Endothelial cell (in vitro differentiated cells): ENCODE results near the gene IL15RA. TPM values are rescaled to one million over a fixed set of nuclear protein-coding genes. Genes with fewer than 3 reads are reported as not detected.

ENCODE experiments used
- DNase-seq: peaks from one replicate; pipeline ENCODE4 v3.0.0; 2021; ENCODE audit warnings: low spot score
- H3K27ac Mint-ChIP-seq: one replicate; pipeline ENCODE4 v1.8.0; 2021; ENCODE audit warnings: mixed read lengths, inconsistent platforms; ENCODE audit not compliant: unreplicated experiment
- H3K27me3 Mint-ChIP-seq: one replicate; pipeline ENCODE4 v1.8.0; 2021; ENCODE audit warnings: mild to moderate bottlenecking, moderate library complexity, mixed read lengths, inconsistent platforms; ENCODE audit not compliant: unreplicated experiment
- H3K36me3 Mint-ChIP-seq: one replicate; pipeline ENCODE4 v1.8.0; 2021; ENCODE audit warnings: mild to moderate bottlenecking, low read depth, mixed read lengths, inconsistent platforms; ENCODE audit not compliant: unreplicated experiment
- H3K4me1 Mint-ChIP-seq: one replicate; pipeline ENCODE4 v1.8.0; 2021; ENCODE audit warnings: mild to moderate bottlenecking, mixed read lengths, inconsistent platforms; ENCODE audit not compliant: unreplicated experiment
- H3K4me3 Mint-ChIP-seq: one replicate; pipeline ENCODE4 v1.8.0; 2021; ENCODE audit warnings: mild to moderate bottlenecking, mixed read lengths, inconsistent platforms; ENCODE audit not compliant: unreplicated experiment
- H3K9me3 Mint-ChIP-seq: one replicate; pipeline ENCODE4 v1.8.0; 2021; ENCODE audit warnings: mixed read lengths, inconsistent platforms; ENCODE audit not compliant: unreplicated experiment
- CTCF ChIP-seq: fragments of 200-600 bp; sonication (generic); IDR thresholded peaks from one replicate; pipeline ENCODE4 v1.5.0; 2021; ENCODE audit warnings: antibody characterized with exemption; ENCODE audit not compliant: unreplicated experiment
- total RNA-seq: library from RNA; stranded (reverse); fragmentation: NEBNext Ultra II Directional; extraction: Animal tissue kit (Norgen Biotek cat#: 25700); gene quantifications from one replicate; pipeline ENCODE4 v1.2.1, GENCODE V29; 2021; ENCODE audit not compliant: unreplicated experiment

The IL15RA gene
- total RNA-seq, 1 donor from 2014 or later, result 0.97 TPM

GRCh38 chr10:6020826-6021225, 43.5 kb upstream of the IL15RA start:
- H3K27me3 Mint-ChIP-seq, result peaks cover 12% of the 10 kb centered on the region
- H3K27ac Mint-ChIP-seq, result no peak overlapping the region
- peaks cover 6% of the 10 kb centered on the region for H3K4me1 Mint-ChIP-seq
- no peak for TF ChIP-seq CTCF
- no peak overlapping the region for H3K4me3 Mint-ChIP-seq
- H3K9me3 Mint-ChIP-seq, result no peaks in the 10 kb centered on the region
- H3K36me3 Mint-ChIP-seq, result no peaks in the 10 kb centered on the region
- DNase-seq, result no peak

- H3K27ac Mint-ChIP-seq, result no peak overlapping the region
- no peak for DNase-seq
- no peak overlapping the region for H3K4me3 Mint-ChIP-seq
- no peaks in the 10 kb centered on the region for H3K36me3 Mint-ChIP-seq
- peaks cover 13% of the 10 kb centered on the region for H3K27me3 Mint-ChIP-seq
- peaks cover 6% of the 10 kb centered on the region for H3K4me1 Mint-ChIP-seq
- no peak for TF ChIP-seq CTCF
- no peaks in the 10 kb centered on the region for H3K9me3 Mint-ChIP-seq
Measured at GRCh38 chr10:6019796-6020195, 42.5 kb upstream of the IL15RA start.

- H3K36me3 Mint-ChIP-seq, result no peaks in the 10 kb centered on the region
Measured at GRCh38 chr10:6019010-6019782, 41.9 kb upstream of the IL15RA start.

GRCh38 chr10:6018422-6018821, 41.1 kb upstream of the IL15RA start:
- Mint-ChIP-seq H3K9me3 (no peaks in the 10 kb centered on the region), H3K27me3 (peaks cover 14% of the 10 kb centered on the region), H3K4me3 (no peak overlapping the region), H3K4me1 (peaks cover 6% of the 10 kb centered on the region), H3K36me3 (no peaks in the 10 kb centered on the region), H3K27ac (no peak overlapping the region)
- DNase-seq, result no peak
- no peak for TF ChIP-seq CTCF

More at GRCh38 chr10:6019010-6019782, 41.9 kb upstream of the IL15RA start:
- Mint-ChIP-seq H3K9me3 (no peaks in the 10 kb centered on the region), H3K4me3 (no peak overlapping the region), H3K27ac (peak overlapping the region; percentile 44), H3K4me1 (peaks cover 6% of the 10 kb centered on the region), H3K27me3 (peaks cover 14% of the 10 kb centered on the region)
- DNase-seq, result no peak
- TF ChIP-seq CTCF, result no peak

- DNase-seq, result no peak
- Mint-ChIP-seq H3K36me3 (no peaks in the 10 kb centered on the region), H3K27ac (no peak overlapping the region), H3K4me3 (no peak overlapping the region), H3K9me3 (no peaks in the 10 kb centered on the region), H3K4me1 (peaks cover 6% of the 10 kb centered on the region), H3K27me3 (peaks cover 14% of the 10 kb centered on the region)
- no peak for TF ChIP-seq CTCF
Measured at GRCh38 chr10:6017781-6018354, 40.5 kb upstream of the IL15RA start.
